Ishikawa (cell line): ENCODE data around the gene SLC38A9.

Experiments
- CEBPB ChIP-seq: IDR thresholded peaks from 2 replicates; pipeline ENCODE4 v1.6.1; 2012
- CREB1 ChIP-seq: IDR thresholded peaks from 2 replicates; pipeline ENCODE4 v1.6.1; 2012; ENCODE audit warnings: low read depth
- EGR1 ChIP-seq: IDR thresholded peaks from 2 replicates; pipeline ENCODE4 v1.6.1; 2012
- EP300 ChIP-seq: IDR thresholded peaks from 2 replicates; pipeline ENCODE4 v1.6.1; 2012; ENCODE audit warnings: borderline replicate concordance
- FOXM1 ChIP-seq: IDR thresholded peaks from 2 replicates; pipeline ENCODE4 v1.6.1; 2012; ENCODE audit warnings: low read depth, borderline replicate concordance
- NFIC ChIP-seq: IDR thresholded peaks from 2 replicates; pipeline ENCODE4 v1.6.1; 2012
- RAD21 ChIP-seq: IDR thresholded peaks from 2 replicates; pipeline ENCODE4 v1.6.1; 2012; ENCODE audit warnings: low read depth
- TAF1 ChIP-seq: IDR thresholded peaks from 2 replicates; pipeline ENCODE4 v1.6.1; 2012; ENCODE audit warnings: low read depth, mild to moderate bottlenecking
- TCF12 ChIP-seq: IDR thresholded peaks from 2 replicates; pipeline ENCODE4 v1.6.1; 2012; ENCODE audit warnings: low read depth
- TEAD4 ChIP-seq: IDR thresholded peaks from 2 replicates; pipeline ENCODE4 v1.6.1; 2012
- YY1 ChIP-seq: IDR thresholded peaks from 2 replicates; pipeline ENCODE4 v1.6.1; 2012; ENCODE audit warnings: low read depth
- ZBTB7A ChIP-seq: IDR thresholded peaks from 2 replicates; pipeline ENCODE4 v1.6.1; 2012; ENCODE audit warnings: low read depth
- TF ChIP-seq, protein P1 (sequence below): IDR thresholded peaks from 2 replicates; pipeline ENCODE4 v1.6.1; 2012
- TF ChIP-seq, protein P2 (sequence below): IDR thresholded peaks from 2 replicates; pipeline ENCODE4 v1.6.1; 2012; ENCODE audit warnings: low read depth, mild to moderate bottlenecking
- TF ChIP-seq, protein P3 (sequence below): IDR thresholded peaks from 2 replicates; pipeline ENCODE4 v1.6.1; 2012

Gene SLC38A9

DNA sequence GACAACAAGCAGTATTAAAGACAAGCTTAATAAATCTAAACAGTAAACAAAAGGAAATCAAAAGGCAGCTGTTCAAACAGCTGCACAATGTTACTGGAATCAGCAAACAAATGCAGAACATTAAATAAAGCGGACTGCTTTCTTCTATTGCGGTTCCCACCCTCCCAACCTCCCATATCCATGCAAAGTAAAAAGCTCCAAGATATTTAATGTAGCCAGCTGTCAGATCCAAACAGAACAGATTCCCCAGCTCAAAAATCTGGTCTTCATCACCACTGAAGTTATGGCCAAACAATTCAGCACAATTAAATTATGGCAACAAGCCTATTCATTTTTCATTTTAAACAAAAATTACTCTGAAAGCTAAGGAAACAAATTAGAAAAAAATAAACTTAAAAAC lies 75.9 kb downstream of the SLC38A9 start:
- TF ChIP-seq RAD21 (no peak), YY1 (no peak), EP300 (no peak), FOXM1 (no peak), ZBTB7A (no peak), CREB1 (no peak), TCF12 (no peak), TAF1 (no peak)
- TF ChIP-seq, protein P1, sequence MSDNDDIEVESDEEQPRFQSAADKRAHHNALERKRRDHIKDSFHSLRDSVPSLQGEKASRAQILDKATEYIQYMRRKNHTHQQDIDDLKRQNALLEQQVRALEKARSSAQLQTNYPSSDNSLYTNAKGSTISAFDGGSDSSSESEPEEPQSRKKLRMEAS = no peak
- TF ChIP-seq, protein P2, sequence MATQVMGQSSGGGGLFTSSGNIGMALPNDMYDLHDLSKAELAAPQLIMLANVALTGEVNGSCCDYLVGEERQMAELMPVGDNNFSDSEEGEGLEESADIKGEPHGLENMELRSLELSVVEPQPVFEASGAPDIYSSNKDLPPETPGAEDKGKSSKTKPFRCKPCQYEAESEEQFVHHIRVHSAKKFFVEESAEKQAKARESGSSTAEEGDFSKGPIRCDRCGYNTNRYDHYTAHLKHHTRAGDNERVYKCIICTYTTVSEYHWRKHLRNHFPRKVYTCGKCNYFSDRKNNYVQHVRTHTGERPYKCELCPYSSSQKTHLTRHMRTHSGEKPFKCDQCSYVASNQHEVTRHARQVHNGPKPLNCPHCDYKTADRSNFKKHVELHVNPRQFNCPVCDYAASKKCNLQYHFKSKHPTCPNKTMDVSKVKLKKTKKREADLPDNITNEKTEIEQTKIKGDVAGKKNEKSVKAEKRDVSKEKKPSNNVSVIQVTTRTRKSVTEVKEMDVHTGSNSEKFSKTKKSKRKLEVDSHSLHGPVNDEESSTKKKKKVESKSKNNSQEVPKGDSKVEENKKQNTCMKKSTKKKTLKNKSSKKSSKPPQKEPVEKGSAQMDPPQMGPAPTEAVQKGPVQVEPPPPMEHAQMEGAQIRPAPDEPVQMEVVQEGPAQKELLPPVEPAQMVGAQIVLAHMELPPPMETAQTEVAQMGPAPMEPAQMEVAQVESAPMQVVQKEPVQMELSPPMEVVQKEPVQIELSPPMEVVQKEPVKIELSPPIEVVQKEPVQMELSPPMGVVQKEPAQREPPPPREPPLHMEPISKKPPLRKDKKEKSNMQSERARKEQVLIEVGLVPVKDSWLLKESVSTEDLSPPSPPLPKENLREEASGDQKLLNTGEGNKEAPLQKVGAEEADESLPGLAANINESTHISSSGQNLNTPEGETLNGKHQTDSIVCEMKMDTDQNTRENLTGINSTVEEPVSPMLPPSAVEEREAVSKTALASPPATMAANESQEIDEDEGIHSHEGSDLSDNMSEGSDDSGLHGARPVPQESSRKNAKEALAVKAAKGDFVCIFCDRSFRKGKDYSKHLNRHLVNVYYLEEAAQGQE = no peak
- TF ChIP-seq, protein P3, sequence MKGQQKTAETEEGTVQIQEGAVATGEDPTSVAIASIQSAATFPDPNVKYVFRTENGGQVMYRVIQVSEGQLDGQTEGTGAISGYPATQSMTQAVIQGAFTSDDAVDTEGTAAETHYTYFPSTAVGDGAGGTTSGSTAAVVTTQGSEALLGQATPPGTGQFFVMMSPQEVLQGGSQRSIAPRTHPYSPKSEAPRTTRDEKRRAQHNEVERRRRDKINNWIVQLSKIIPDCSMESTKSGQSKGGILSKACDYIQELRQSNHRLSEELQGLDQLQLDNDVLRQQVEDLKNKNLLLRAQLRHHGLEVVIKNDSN = no peak

DNA sequence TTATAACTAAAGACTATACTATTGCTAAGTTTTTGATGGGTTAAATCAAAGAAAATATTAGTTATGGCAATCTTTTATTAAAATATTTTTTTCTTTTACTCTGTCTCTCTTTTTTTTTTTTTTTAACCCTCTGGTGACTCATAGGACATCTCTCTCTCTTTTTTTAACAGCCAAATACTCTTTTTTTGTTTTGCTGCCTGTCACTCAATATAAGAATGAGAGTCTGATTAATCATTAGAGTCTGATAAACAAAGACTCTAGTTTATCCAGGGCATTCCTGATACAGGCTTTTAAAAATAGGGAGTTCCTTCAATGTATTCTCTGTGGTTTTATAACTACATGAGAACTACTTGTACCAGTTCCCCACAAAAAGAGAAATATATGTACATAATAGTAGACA lies 77.3 kb downstream of the SLC38A9 start:
- TF ChIP-seq CREB1 = no peak
- no peak for TF ChIP-seq EP300
- TF ChIP-seq TAF1 = no peak
- TF ChIP-seq, protein P2 = no peak
- no peak for TF ChIP-seq YY1
- TF ChIP-seq RAD21 = no peak
- no peak for TF ChIP-seq EGR1
- no peak for TF ChIP-seq FOXM1

DNA sequence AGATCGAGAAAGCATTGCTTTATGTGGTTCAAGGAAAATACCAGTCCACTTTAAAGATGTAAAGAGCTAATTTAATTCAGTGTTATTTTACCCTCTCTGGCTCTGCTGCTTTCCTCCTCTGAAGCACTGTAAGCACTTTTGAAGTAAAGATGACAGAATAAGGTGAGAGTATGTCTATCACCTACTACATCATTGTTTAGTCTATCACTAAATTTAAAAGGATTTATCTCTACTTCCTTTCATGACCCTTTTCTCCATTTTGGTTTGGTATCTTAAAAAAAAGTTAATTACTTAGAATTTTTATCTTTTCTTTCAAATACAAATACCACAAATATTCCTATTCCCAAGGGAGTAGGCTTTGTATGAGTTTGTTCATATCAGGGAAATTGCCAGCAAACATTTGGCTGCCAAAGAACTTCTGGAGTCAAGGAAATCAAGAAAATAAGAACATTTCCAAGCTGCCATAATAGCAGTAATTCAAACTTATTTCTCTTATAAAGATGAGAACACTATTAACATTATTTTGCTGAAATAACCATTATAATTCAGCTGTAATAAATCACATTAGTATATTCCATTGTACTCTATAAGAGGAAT lies 77.8 kb downstream of the SLC38A9 start:
- TF ChIP-seq TEAD4 = no peak
- TF ChIP-seq NFIC = no peak
- no peak for TF ChIP-seq TAF1
- no peak for TF ChIP-seq ZBTB7A
- TF ChIP-seq, protein P2 = no peak

DNA sequence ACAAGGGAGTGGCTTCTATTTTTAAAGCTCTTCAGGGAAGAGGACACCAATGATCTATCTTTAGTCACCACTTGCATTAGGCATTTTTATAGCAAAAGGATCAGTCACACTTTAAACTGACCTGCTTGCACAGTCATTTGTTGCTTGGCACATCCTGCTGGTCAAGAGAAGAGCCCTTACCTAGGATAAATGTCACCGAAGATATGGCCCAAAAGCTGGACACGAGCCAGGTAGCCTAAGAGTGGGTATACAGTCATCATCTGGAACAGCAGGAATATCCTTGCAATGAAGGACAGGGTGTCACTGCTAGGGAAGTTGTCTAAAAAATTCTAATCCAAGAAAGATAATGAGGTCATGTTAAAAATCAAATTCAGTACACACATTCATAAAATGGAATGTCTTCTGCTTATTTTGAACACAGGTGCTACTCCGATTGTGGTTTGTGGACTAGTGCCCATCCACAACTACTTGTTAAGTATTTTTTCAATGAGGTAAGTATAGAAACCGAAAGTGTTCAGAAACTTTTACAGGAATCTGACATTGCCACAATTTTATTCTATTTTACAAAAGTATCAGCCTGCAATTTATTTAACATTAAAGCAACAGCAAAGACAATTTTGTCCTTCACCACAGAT lies 78.4 kb downstream of the SLC38A9 start:
- TF ChIP-seq TEAD4 (no peak), TCF12 (no peak), EP300 (no peak), TAF1 (no peak), CEBPB (no peak), FOXM1 (no peak), YY1 (no peak), RAD21 (no peak), ZBTB7A (no peak), NFIC (no peak), CREB1 (no peak), EGR1 (no peak)
- TF ChIP-seq, protein P2 = no peak
- TF ChIP-seq, protein P3 = no peak
- TF ChIP-seq, protein P1 = no peak
